Small intestine (tissue), 7 donors: ENCODE measurements around the gene ITGB1BP1. TPM values are rescaled to one million over a fixed set of nuclear protein-coding genes. Genes with fewer than 3 reads are reported as not detected.

Experiments used
- DNase-seq, 2 donors: peaks; one replicate each; pipeline versions ENCODE4 v3.0.0 to v3.0.0-alpha.2; 2013
- FAIRE-seq: peaks from 2 replicates; lab custom pipeline; 2012; peaks lifted over from hg19 to GRCh38; lab: Jason Lieb, UNC
- H3K27ac ChIP-seq, 3 donors: one replicate each; pipeline ENCODE4 v1.5.1; 2013; ENCODE audit warnings: low read length in 2 of 3, mild to moderate bottlenecking in 2 of 3, control low read depth in 1 of 3, inconsistent platforms in 1 of 3, low read depth in 1 of 3, moderate library complexity in 1 of 3
- H3K27me3 ChIP-seq, 3 donors: one replicate each; pipeline ENCODE4 v1.6.1; 2013; ENCODE audit warnings: low read length in 3 of 3, inconsistent platforms in 1 of 3; ENCODE audit not compliant: control insufficient read depth in 3 of 3, insufficient read depth in 3 of 3
- H3K36me3 ChIP-seq, 3 donors: one replicate each; pipeline ENCODE4 v1.6.1; 2013; ENCODE audit warnings: low read length in 3 of 3, inconsistent platforms in 1 of 3, low read depth in 1 of 3, mild to moderate bottlenecking in 1 of 3, moderate library complexity in 1 of 3; ENCODE audit not compliant: control insufficient read depth in 3 of 3, insufficient read depth in 2 of 3
- H3K4me1 ChIP-seq, 3 donors: one replicate each; pipeline ENCODE4 v1.6.1; 2013; ENCODE audit warnings: low read length in 2 of 3, inconsistent platforms in 1 of 3, low read depth in 1 of 3, mild to moderate bottlenecking in 1 of 3, moderate library complexity in 1 of 3; ENCODE audit not compliant: control insufficient read depth in 3 of 3, insufficient read depth in 2 of 3
- H3K4me3 ChIP-seq, 3 donors: one replicate each; pipeline ENCODE4 v1.5.1; 2013; ENCODE audit warnings: low read length in 3 of 3, control low read depth in 1 of 3, inconsistent platforms in 1 of 3, low read depth in 1 of 3, mild to moderate bottlenecking in 1 of 3, moderate library complexity in 1 of 3
- H3K9me3 ChIP-seq, 2 donors: one replicate each; pipeline ENCODE4 v1.6.1; 2013; ENCODE audit warnings: low read depth in 1 of 2, low read length in 1 of 2; ENCODE audit not compliant: control insufficient read depth in 2 of 2, insufficient read depth in 1 of 2
- WGBS, 3 donors: extraction: QIAGEN DNeasy Blood & Tissue Kit; methylation state at CpG; one replicate each; pipeline ENCODE4 v1.1.7; 2013; 5-methylcytosine and 5-hydroxymethylcytosine counted together
- polyA plus RNA-seq, 4 donors: library from polyadenylated mRNA; stranded (reverse) in 3 of 4; unstranded in 1 of 4; fragments of 200-250 nt in 3 of 4; fragments of 120-200 nt in 1 of 4; gene quantifications; one replicate each; pipeline versions ENCODE4 v1.2.1 to v1.2.3, GENCODE V29; 2013
- donor health status: healthy with polysubstance abuse.
- donor health status: control.
- donor health status: control.
- donor health status: Bipolar disorder and iron deficiency.
- donor health status: healthy.

Gene ITGB1BP1
- polyA plus RNA-seq, 4 donors: 30.6 to 50.8 (median 35.2) TPM

DNA sequence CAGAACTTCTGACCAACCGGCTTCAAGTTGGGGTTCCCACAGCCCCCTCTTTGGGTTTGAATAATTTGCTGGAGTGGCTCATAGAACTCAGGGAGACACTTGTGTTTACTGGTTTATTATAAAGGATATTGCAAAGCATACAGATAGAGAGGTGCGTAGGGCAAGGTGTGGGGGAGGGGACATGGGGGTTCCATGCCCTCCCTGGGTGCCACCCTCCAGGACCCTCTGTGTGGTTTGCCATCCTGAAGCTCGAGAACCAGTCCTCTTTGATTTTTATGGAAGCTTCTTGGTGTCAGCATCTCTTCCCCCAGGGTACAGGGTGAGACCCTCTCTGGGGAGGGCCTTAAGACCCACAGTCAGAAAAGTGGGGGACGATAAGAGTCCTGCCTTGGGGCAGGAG lies 38.8 kb downstream of the ITGB1BP1 start:
- H3K36me3 ChIP-seq: peaks cover 0 to 68% (median 9%) of the 10 kb centered on the region in 3 donors
- 89 to 94% (median 91%) methylated on average over 4 of the region's 4 CpGs for WGBS, 3 donors

GRCh38 chr2:9382604-9383235 lies 40.6 kb downstream of the ITGB1BP1 start:
- H3K4me3 ChIP-seq: no peak overlapping the region
- DNase-seq (no peak), FAIRE-seq (no peak)
- 85 to 95% (median 91%) methylated on average over 6 of the region's 6 CpGs for WGBS, 3 donors
- no peaks in the 10 kb centered on the region for H3K9me3 ChIP-seq
- H3K36me3 ChIP-seq: peaks cover 0 to 66% (median 11%) of the 10 kb centered on the region in 3 donors
- no peaks in the 10 kb centered on the region for H3K27me3 ChIP-seq
- no peak overlapping the region for H3K27ac ChIP-seq
- no peaks in the 10 kb centered on the region for H3K4me1 ChIP-seq

More for the DNA sequence above, 38.8 kb downstream of the ITGB1BP1 start:
- Histone ChIP-seq H3K27ac (no peak overlapping the region), H3K4me1 (no peaks in the 10 kb centered on the region), H3K27me3 (no peaks in the 10 kb centered on the region), H3K9me3 (no peaks in the 10 kb centered on the region), H3K4me3 (no peak overlapping the region)
- FAIRE-seq (no peak), DNase-seq (no peak)

- FAIRE-seq: no peak
- H3K9me3 ChIP-seq: no peaks in the 10 kb centered on the region
- 83 to 90% (median 89%) methylated on average over 18 of the region's 18 CpGs for WGBS, 3 donors
- no peaks in the 10 kb centered on the region for H3K4me1 ChIP-seq
- DNase-seq: no peak
- H3K4me3 ChIP-seq: no peak overlapping the region
- H3K27ac ChIP-seq: peak overlapping the region in 1 of 3 donors; percentile 14
- peaks cover 0 to 71% (median 8%) of the 10 kb centered on the region in 3 donors for H3K36me3 ChIP-seq
- H3K27me3 ChIP-seq: no peaks in the 10 kb centered on the region
Measured at GRCh38 chr2:9380702-9381628, 42.4 kb downstream of the ITGB1BP1 start.

DNA sequence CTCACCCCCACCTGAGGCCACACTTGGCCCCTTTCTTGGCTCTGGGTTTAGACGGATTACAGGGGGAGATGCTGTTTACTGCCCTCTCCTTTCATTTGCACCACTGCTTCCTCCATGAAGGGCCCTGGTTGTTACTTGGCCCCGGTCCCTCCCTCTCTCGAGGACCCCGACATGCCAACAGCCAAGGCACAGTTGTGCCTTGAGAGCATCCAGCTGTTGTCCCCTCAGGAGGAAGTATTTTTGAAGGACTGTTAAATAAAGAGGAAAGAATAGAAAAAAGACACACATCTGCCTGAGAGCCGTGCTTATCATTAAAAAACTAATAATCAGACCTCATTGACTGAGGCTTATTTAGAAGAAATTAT lies 44.0 kb downstream of the ITGB1BP1 start:
- Histone ChIP-seq H3K36me3 (peaks cover 0 to 73% (median 6%) of the 10 kb centered on the region in 3 donors), H3K4me3 (no peak overlapping the region), H3K27me3 (no peaks in the 10 kb centered on the region), H3K4me1 (no peaks in the 10 kb centered on the region), H3K9me3 (no peaks in the 10 kb centered on the region), H3K27ac (no peak overlapping the region)
- DNase-seq (no peak), FAIRE-seq (no peak)
- WGBS, 3 donors: 81 to 94% (median 92%) methylated on average over 5 of the region's 5 CpGs

DNA sequence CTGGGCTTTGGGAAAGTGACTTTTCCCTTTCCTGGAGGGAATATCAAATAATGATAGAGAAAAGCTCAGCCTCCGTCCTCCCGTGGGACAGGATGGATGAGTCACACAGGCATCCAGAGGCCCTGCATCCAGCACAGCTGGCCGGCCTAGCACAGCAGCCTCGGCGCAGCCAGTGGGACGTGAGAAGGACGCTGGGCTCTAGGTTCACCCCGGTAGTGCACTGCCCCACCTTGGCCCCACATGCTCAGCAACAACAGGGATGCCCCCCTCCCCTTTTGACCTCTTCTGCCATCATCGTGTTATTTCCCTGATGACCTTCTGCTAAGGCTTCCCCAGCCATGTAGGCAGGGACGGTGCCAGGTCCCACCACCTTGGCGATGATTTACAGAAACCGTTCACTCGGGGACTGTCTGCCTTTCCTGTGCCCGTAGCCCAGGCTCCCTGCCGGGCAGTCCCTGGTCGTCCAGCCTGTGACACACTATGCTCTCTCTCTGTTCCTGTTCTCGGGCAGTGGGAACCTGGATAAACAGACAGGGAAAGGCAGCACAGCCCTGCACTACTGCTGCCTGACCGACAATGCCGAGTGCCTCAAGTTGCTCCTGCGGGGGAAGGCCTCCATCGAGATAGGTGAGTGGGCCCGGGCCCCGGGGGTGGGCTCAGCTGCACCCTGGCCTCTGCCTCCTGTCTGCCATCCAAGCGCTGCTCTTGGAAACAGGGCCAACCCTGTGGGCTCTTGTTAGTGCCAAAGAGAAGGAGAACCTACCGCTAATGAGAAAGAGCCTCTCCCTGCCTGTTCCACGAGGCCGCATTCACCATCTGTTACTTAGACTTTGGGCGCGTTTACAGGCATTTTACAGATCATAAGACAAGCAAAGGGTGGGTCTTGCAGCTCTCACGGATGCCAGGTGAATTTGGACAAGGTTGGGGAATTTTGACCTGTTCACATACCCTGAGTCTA lies 44.6 kb downstream of the ITGB1BP1 start:
- no peak for FAIRE-seq
- H3K27ac ChIP-seq: peak overlapping the region in 2 of 3 donors; percentile 21 to 36

GRCh38 chr2:9377461-9378097 lies 45.7 kb downstream of the ITGB1BP1 start:
- Histone ChIP-seq H3K4me1 (no peaks in the 10 kb centered on the region), H3K4me3 (no peak overlapping the region), H3K36me3 (peaks cover 0 to 80% (median 10%) of the 10 kb centered on the region in 3 donors), H3K9me3 (no peaks in the 10 kb centered on the region), H3K27ac (no peak overlapping the region), H3K27me3 (no peaks in the 10 kb centered on the region)
- FAIRE-seq: no peak
- 75 to 79% (median 78%) methylated on average over 9 of the region's 9 CpGs for WGBS, 3 donors
- DNase-seq: no peak

More for the DNA sequence above, 44.6 kb downstream of the ITGB1BP1 start:
- Histone ChIP-seq H3K4me1 (no peaks in the 10 kb centered on the region), H3K4me3 (no peak overlapping the region), H3K36me3 (peaks cover 0 to 76% (median 10%) of the 10 kb centered on the region in 3 donors), H3K27me3 (no peaks in the 10 kb centered on the region), H3K9me3 (no peaks in the 10 kb centered on the region)
- WGBS, 3 donors: 81 to 89% (median 87%) methylated on average over 29 to 30 of the region's 30 CpGs
- DNase-seq: peak in 1 of 2 donors; percentile 14

- DNase-seq (no peak), FAIRE-seq (no peak)
- H3K36me3 ChIP-seq: peaks cover 0 to 79% (median 10%) of the 10 kb centered on the region in 3 donors
- no peak overlapping the region for H3K27ac ChIP-seq
- no peaks in the 10 kb centered on the region for H3K4me1 ChIP-seq
- no peak overlapping the region for H3K4me3 ChIP-seq
- no peaks in the 10 kb centered on the region for H3K9me3 ChIP-seq
- no peaks in the 10 kb centered on the region for H3K27me3 ChIP-seq
- 80 to 98% (median 85%) methylated on average over 4 of the region's 4 CpGs for WGBS, 3 donors
Measured at GRCh38 chr2:9375857-9376428, 47.4 kb downstream of the ITGB1BP1 start.
